ENCODE data around the gene EMSY.

Gene EMSY

GRCh38 chr11:76455931-76456330, 11.1 kb downstream of the EMSY start:
- DNase-seq = no peak

GRCh38 chr11:76456571-76456970, 11.8 kb downstream of the EMSY start:
- DNase-seq = no peak

- no peak for DNase-seq
These were observed 14.5 kb downstream of the EMSY start for GRCh38 chr11:76459299-76459698.

GRCh38 chr11:76459846-76460245, 15.0 kb downstream of the EMSY start:
- DNase-seq = no peak

- DNase-seq = no peak
These were observed 17.5 kb downstream of the EMSY start for GRCh38 chr11:76462317-76462716.

GRCh38 chr11:76465701-76466100, 20.9 kb downstream of the EMSY start:
- DNase-seq = no peak

- DNase-seq = no peak
These were observed 21.8 kb downstream of the EMSY start for GRCh38 chr11:76466666-76467065.

- no peak for DNase-seq
These were observed 24.3 kb downstream of the EMSY start for GRCh38 chr11:76469141-76469540.

GRCh38 chr11:76471382-76471781, 26.6 kb downstream of the EMSY start:
- DNase-seq = no peak

GRCh38 chr11:76480241-76480640, 35.4 kb downstream of the EMSY start:
- DNase-seq = no peak

- no peak for DNase-seq
These were observed 46.8 kb downstream of the EMSY start for GRCh38 chr11:76491644-76492043.

GRCh38 chr11:76493040-76493439, 48.2 kb downstream of the EMSY start:
- DNase-seq = no peak

GRCh38 chr11:76493626-76494539, 49.1 kb downstream of the EMSY start:
- no peak for DNase-seq

- no peak for DNase-seq
These were observed 50.2 kb downstream of the EMSY start for GRCh38 chr11:76495019-76495418.

- no peak for DNase-seq
These were observed 51.4 kb downstream of the EMSY start for GRCh38 chr11:76496174-76496573.

- DNase-seq = no peak
These were observed 56.8 kb downstream of the EMSY start for GRCh38 chr11:76501526-76502202.

GRCh38 chr11:76506833-76507232, 62.0 kb downstream of the EMSY start:
- DNase-seq = no peak

GRCh38 chr11:76510060-76511047, 65.5 kb downstream of the EMSY start:
- no peak for DNase-seq

GRCh38 chr11:76512851-76513653, 68.2 kb downstream of the EMSY start:
- DNase-seq = no peak

- no peak for DNase-seq
These were observed 68.8 kb downstream of the EMSY start for GRCh38 chr11:76513654-76514034.

GRCh38 chr11:76515494-76515893, 70.7 kb downstream of the EMSY start:
- no peak for DNase-seq

GRCh38 chr11:76523147-76523546, 78.3 kb downstream of the EMSY start:
- DNase-seq = no peak

Data from activated CD4-positive, alpha-beta T cell treated with anti-CD3 and anti-CD28 coated beads, Interleukin-2, Interleukin-6, amounts not matched to agents 100 ng/mL and 50 ng/mL, durations not matched to agents 16 hours and 8 hours (primary cell).